ENCODE results near the gene LHX4.

Gene LHX4

DNA sequence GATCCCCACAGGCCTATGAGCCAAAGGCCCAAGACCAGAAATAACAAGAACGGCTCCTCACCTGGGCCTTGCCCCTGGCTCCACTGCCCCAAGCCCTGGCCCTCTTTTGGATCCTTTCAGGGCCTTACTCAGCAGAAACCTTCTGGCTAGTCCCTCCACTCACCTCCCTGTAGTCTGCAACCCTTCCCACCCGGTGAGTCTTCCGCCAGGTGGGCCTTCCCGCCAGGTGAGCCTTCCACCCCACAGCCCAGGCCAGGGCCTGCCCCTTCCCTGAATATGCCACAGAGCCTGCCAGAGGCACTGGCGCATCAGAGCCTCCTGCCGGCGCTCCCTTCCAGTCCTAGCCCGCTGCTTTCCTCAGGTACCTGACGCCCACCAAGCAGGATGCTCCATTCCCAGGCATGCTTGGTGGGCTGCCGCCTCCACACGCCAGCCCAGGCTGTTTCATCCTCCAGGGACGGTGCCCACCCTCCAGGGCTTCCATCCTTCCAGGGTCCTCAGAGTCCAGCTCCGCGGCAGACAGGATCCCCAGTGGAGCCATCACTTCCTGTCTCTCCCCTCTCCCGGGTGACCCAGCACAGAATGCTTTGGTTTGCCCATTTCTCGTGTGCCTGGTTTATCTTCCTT is 20.9 kb downstream of the LHX4 start:
- TF ChIP-seq YY1 (IDR thresholded peaks at IDR 0.05; ENCODE audit: low read depth), result no peak

DNA sequence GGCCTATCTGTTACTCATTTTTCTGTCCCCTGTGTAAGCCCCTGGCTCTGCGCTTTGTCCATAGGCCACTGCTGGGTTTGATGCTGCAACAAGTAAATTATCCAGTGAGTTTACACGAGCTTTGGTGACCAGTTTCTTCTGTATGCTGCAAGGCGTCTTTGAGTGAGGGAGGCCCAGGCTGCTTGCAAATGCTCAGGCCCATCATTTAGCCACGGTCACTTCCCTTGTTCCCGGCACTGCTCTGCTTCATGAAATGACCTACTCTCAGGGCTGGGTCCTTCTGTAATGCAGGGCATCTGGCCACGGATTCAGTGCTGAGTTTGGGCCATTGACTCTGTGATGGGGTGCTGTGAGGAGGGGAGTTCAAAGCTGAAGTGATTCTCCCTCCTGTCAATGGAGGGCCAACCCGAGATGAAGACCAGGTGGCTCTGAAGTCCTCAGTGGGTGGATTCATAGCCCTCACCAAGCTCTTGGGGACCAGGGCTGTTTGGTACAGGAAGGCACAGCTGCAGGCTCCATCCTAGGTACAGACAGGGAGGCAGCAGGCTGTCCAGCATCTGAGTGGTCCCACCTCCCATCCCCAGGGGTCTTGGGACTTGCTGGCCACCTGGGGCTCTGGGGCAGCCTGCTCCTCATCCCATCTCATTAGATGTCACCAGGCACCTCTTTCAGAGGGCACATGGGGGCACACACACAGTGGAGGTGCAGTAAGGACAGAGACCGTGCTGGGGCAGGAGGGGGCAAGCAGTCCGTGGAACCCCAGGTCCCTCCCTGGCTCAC is 21.7 kb downstream of the LHX4 start:
- TF ChIP-seq RAD21 (IDR thresholded peaks at IDR 0.05; ENCODE audit: low read depth), result no peak
- TF ChIP-seq CREB1 (IDR thresholded peaks at IDR 0.05; ENCODE audit: low read depth), result no peak
- TF ChIP-seq FOXM1 (IDR thresholded peaks at IDR 0.05; ENCODE audit: borderline replicate concordance, low read depth), result no peak
- TF ChIP-seq TEAD4 (IDR thresholded peaks at IDR 0.05), result no peak
- no peak for TF ChIP-seq EP300 (IDR thresholded peaks at IDR 0.05; ENCODE audit: borderline replicate concordance)
- no peak for TF ChIP-seq ZBTB7A (IDR thresholded peaks at IDR 0.05; ENCODE audit: low read depth)
- no peak for TF ChIP-seq EGR1 (IDR thresholded peaks at IDR 0.05)
- TF ChIP-seq, protein P1, sequence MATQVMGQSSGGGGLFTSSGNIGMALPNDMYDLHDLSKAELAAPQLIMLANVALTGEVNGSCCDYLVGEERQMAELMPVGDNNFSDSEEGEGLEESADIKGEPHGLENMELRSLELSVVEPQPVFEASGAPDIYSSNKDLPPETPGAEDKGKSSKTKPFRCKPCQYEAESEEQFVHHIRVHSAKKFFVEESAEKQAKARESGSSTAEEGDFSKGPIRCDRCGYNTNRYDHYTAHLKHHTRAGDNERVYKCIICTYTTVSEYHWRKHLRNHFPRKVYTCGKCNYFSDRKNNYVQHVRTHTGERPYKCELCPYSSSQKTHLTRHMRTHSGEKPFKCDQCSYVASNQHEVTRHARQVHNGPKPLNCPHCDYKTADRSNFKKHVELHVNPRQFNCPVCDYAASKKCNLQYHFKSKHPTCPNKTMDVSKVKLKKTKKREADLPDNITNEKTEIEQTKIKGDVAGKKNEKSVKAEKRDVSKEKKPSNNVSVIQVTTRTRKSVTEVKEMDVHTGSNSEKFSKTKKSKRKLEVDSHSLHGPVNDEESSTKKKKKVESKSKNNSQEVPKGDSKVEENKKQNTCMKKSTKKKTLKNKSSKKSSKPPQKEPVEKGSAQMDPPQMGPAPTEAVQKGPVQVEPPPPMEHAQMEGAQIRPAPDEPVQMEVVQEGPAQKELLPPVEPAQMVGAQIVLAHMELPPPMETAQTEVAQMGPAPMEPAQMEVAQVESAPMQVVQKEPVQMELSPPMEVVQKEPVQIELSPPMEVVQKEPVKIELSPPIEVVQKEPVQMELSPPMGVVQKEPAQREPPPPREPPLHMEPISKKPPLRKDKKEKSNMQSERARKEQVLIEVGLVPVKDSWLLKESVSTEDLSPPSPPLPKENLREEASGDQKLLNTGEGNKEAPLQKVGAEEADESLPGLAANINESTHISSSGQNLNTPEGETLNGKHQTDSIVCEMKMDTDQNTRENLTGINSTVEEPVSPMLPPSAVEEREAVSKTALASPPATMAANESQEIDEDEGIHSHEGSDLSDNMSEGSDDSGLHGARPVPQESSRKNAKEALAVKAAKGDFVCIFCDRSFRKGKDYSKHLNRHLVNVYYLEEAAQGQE (IDR thresholded peaks at IDR 0.05; ENCODE audit: low read depth), result no peak
- no peak for TF ChIP-seq TCF12 (IDR thresholded peaks at IDR 0.05; ENCODE audit: low read depth)
- TF ChIP-seq CEBPB (IDR thresholded peaks at IDR 0.05), result no peak
- TF ChIP-seq, protein P2, sequence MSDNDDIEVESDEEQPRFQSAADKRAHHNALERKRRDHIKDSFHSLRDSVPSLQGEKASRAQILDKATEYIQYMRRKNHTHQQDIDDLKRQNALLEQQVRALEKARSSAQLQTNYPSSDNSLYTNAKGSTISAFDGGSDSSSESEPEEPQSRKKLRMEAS (IDR thresholded peaks at IDR 0.05), result no peak

DNA sequence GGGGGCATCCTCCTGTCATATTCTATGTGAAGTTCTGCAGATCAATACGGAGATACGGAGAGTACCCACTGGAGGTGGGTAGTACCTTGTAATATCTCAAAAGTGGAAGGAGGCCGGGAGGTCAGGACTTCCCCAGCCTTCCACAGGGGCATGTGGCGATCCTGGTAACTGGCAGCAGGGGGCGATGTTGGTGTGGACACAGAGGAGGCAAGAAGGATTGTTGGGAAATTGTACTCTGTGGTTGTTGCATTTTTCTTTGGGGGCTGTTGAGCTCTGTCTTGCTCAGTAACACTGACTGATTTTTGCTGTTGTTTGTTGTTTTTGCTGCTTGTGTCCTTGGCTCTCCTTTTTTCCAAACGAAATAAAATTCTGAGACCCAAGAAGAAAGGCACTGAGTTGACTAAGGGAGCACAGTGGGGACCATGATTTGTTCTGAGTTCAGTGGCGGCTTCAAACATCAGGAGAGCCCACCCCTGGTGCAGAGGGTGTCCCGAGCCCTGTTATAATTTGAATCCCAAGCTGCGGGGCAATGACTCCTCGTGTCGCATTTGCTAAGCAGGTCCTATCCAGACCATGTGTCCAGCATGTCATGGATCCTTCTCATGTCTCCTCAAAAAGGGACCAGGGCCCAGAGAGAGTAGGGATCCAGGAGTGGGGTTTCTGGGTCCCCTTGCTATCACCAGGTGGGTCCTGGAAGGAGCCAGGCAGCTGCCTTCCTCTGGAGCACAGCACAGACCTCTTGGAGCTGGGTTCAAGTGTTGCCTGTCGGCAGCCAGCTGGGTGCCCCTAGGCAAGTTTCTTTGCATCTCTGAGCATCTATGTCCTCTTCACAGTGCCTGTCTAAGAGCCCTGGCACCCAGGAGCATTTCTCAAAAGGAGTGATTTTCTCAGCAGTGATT is 22.8 kb downstream of the LHX4 start:
- TF ChIP-seq EP300 (IDR thresholded peaks at IDR 0.05; ENCODE audit: borderline replicate concordance), result no peak
- TF ChIP-seq RAD21 (IDR thresholded peaks at IDR 0.05; ENCODE audit: low read depth), result peak; percentile 94

DNA sequence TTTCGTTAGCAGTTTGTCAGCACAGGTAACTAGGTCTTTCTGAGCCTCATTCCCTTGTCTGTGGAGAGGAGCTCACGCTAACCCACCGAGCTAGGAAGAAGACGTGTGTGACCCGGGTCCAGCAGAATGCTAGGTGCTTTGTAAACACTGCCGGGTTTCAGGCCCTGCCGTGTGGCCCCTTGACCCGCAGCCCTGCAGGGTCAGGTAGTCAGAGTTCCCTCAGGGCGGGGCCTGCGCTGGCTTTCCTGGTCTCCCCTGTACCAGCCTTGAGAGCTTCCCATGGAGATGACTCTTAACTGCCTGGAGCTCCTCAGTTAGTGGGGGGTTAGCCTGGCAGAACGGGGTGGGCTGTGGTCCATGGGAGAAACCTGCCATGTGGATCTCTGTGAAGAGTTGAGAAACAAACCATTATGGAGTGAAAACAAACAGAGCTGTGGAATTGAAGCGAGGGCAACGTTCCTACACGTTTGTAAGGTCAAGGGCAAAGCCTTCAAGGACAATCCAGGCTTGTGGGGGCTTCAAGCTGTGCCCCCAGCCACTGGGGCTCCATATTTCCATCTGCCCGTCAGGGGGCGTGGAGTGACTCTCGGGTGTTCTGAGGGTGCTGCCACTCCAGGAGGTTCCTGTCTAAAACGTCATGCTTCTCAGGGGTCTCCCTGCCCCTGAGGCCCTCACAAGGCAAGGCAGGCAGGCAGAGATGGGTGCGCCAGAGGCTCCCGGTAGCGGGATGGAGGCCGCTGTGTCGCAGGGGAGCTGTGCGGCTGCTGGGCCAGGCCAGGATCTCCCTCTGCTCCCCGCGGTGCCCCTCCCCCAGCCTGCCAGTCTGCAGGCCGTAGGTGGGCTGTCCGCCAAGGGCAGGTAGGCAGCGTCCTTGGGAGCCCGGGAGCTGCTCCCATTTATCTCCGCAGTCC is 23.8 kb downstream of the LHX4 start:
- TF ChIP-seq, protein P1 (IDR thresholded peaks at IDR 0.05; ENCODE audit: low read depth), result no peak
- TF ChIP-seq TAF1 (IDR thresholded peaks at IDR 0.05; ENCODE audit: low read depth) (no peak), CEBPB (IDR thresholded peaks at IDR 0.05) (no peak), CREB1 (IDR thresholded peaks at IDR 0.05; ENCODE audit: low read depth) (no peak), YY1 (IDR thresholded peaks at IDR 0.05; ENCODE audit: low read depth) (no peak), TCF12 (IDR thresholded peaks at IDR 0.05; ENCODE audit: low read depth) (no peak), TEAD4 (IDR thresholded peaks at IDR 0.05) (no peak), FOXM1 (IDR thresholded peaks at IDR 0.05; ENCODE audit: borderline replicate concordance, low read depth) (no peak), ZBTB7A (IDR thresholded peaks at IDR 0.05; ENCODE audit: low read depth) (no peak), NFIC (IDR thresholded peaks at IDR 0.05) (no peak), EP300 (IDR thresholded peaks at IDR 0.05; ENCODE audit: borderline replicate concordance) (no peak), EGR1 (IDR thresholded peaks at IDR 0.05) (no peak)
- TF ChIP-seq, protein P3, sequence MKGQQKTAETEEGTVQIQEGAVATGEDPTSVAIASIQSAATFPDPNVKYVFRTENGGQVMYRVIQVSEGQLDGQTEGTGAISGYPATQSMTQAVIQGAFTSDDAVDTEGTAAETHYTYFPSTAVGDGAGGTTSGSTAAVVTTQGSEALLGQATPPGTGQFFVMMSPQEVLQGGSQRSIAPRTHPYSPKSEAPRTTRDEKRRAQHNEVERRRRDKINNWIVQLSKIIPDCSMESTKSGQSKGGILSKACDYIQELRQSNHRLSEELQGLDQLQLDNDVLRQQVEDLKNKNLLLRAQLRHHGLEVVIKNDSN (IDR thresholded peaks at IDR 0.05), result no peak
- TF ChIP-seq, protein P2 (IDR thresholded peaks at IDR 0.05), result no peak

DNA sequence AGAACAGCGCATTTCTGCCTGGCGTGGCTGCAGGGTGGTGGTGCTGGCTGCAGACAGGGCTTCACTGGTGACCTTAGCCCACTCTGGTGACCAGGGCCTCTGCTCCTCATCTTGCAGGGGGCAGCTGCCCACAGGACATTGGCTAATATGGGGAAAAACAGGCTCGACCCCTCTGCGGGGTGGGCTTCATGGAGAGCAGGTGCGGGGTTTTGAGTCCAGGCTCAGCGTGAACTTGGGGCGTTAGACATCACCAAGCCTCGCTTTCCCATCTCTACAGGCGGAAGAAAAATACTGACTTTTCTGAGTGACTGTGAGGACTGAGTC is 24.4 kb downstream of the LHX4 start:
- TF ChIP-seq TEAD4 (IDR thresholded peaks at IDR 0.05) (no peak), NFIC (IDR thresholded peaks at IDR 0.05) (no peak), EP300 (IDR thresholded peaks at IDR 0.05; ENCODE audit: borderline replicate concordance) (no peak), ZBTB7A (IDR thresholded peaks at IDR 0.05; ENCODE audit: low read depth) (no peak)
- TF ChIP-seq, protein P3 (IDR thresholded peaks at IDR 0.05), result no peak

All from Ishikawa (cell line).